Activated T-helper 2 cell treated with anti-CD3 and anti-CD28 coated beads, Interferon-gamma antibody, Interleukin-2, Interleukin-4, amounts not matched to agents 10 μg/mL and 5 μg/mL and 100 μg/mL, durations not matched to agents 14 hours and 24 hours and 36 hours (primary cell): Measurements from ENCODE around the gene TNS3. TPM values are rescaled to one million over a fixed set of nuclear protein-coding genes. Genes with fewer than 3 reads are reported as not detected.

ENCODE experiments used
- DNase-seq: peaks from one replicate; pipeline ENCODE4 v3.0.0; 2021; ENCODE audit warnings: low spot score
- H3K27ac Mint-ChIP-seq: one replicate; pipeline ENCODE4 v1.8.0; 2021; ENCODE audit warnings: mixed read lengths
- H3K27me3 Mint-ChIP-seq: one replicate; pipeline ENCODE4 v1.8.0; 2021; ENCODE audit warnings: low read depth, mixed read lengths
- H3K36me3 Mint-ChIP-seq: one replicate; pipeline ENCODE4 v1.8.0; 2021; ENCODE audit warnings: low read depth, mixed read lengths
- H3K4me1 Mint-ChIP-seq: one replicate; pipeline ENCODE4 v1.8.0; 2021; ENCODE audit warnings: low read depth, mixed read lengths
- H3K4me3 Mint-ChIP-seq: one replicate; pipeline ENCODE4 v1.8.0; 2021; ENCODE audit warnings: low read depth, mild to moderate bottlenecking, moderate library complexity, mixed read lengths
- H3K9me3 Mint-ChIP-seq: one replicate; pipeline ENCODE4 v1.8.0; 2021; ENCODE audit warnings: mixed read lengths
- intact Hi-C: fragments of 100-400 bp; cut with micrococcal nuclease; formaldehyde crosslinking; loops from one replicate; pipeline ENCODE4 v1.15.1; 2023
- total RNA-seq: library from RNA; stranded (reverse); gene quantifications from 2 replicates; pipeline ENCODE4 v1.2.3, GENCODE V29; 2022

Gene TNS3
- total RNA-seq, 1 donor from 2014 or later, result 5.3 TPM

DNA sequence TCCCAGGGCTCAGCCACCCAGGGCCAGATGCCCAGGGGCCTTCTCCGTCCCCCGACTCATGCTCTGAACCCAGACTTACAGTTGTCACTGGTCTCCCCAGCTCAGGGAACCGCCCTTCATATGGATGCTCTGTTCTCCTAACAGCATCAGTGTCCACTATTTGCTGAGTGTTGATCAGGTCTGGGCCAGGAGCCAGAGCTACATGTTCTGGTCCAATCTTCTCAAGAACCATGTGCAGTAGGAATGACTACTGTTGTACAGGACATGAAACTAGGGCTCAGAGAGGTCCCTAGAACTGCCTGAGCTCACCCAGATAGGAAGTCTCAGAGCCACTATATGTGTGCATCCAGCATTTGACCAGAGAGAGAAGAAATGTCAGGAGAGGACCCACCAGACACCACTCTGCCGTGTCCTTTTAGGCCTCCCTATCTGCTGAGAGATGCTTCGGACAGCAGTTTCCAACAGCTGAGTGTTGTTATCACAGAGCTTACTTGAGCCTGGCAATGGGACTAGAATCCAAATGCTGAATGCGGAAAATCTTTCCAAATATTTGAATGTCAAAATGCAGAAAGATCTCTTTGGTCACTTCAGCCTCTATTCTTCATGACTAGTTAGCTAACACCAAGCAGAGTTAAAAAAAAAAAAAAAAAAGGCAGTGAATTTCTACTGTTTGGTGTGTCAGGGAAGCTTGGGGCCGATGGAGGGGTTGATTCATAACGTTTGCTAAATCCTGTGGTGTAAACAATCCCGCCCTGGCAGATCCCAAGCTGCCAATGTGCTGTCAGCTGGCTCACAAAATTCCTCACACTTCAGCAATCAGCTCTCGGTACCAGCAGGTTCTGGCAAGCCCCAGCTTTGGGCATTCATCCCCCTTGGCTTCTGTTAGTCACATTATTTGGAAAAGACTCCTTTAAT lies 246.1 kb downstream of the TNS3 start:
- Mint-ChIP-seq H3K27ac (no peak overlapping the region), H3K9me3 (no peaks in the 10 kb centered on the region), H3K36me3 (no peaks in the 10 kb centered on the region), H3K4me1 (no peaks in the 10 kb centered on the region), H3K4me3 (no peak overlapping the region), H3K27me3 (no peaks in the 10 kb centered on the region)
- no peak for DNase-seq
- intact Hi-C loops, result loop anchor here (10.0 kb wide), 1 partner anchor 71 kb away; no protein-coding TSS in a partner anchor

DNA sequence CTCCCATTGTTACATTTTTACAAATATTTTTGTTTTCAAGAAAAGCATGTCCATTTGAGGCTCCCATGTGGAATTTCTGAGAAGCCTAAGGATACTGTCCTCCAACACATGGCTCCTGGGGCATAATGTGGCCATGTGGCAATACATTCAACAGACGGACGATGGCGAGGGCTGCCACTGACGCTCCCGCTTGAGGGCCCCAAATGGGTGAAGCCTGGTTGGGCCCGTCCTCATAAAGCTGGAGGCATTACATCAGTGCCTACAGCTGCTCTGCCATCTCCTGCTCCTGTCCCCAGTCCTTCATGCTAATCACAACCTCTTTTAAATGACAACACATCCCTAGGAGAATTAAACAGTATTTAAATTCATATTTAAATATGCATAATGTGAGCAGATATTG lies 246.8 kb downstream of the TNS3 start:
- intact Hi-C loops, result loop anchor here (10.0 kb wide), 1 partner anchor 70 kb away; no protein-coding TSS in a partner anchor
- Mint-ChIP-seq H3K27ac (no peak overlapping the region), H3K4me3 (no peak overlapping the region), H3K4me1 (no peaks in the 10 kb centered on the region), H3K36me3 (no peaks in the 10 kb centered on the region), H3K9me3 (no peaks in the 10 kb centered on the region), H3K27me3 (no peaks in the 10 kb centered on the region)
- DNase-seq, result no peak

DNA sequence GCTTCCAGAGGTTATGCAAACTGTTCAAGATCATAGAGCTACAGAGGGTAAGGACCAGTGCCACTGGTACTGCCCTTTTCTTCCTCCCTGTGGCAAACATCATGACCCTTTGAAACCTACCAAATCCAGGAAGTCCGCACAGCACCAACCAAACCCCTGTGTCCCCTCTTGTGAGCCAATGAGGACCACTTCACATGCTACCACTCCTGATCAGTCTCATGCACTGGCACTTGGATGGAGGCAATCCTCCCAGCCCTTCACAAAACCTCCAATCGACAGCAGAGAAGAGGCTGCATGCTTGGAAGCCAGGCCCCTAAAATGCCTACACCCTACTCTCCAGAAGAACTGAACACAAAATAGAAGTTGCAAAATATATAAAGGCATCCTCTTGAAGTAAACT lies 248.0 kb downstream of the TNS3 start:
- H3K4me3 Mint-ChIP-seq, result no peak overlapping the region
- DNase-seq, result no peak
- H3K27ac Mint-ChIP-seq, result no peak overlapping the region
- H3K36me3 Mint-ChIP-seq, result no peaks in the 10 kb centered on the region
- no peaks in the 10 kb centered on the region for H3K9me3 Mint-ChIP-seq
- H3K4me1 Mint-ChIP-seq, result no peaks in the 10 kb centered on the region
- no peaks in the 10 kb centered on the region for H3K27me3 Mint-ChIP-seq
- intact Hi-C loops, result loop anchor here (10.0 kb wide), 1 partner anchor 69 kb away; no protein-coding TSS in a partner anchor

DNA sequence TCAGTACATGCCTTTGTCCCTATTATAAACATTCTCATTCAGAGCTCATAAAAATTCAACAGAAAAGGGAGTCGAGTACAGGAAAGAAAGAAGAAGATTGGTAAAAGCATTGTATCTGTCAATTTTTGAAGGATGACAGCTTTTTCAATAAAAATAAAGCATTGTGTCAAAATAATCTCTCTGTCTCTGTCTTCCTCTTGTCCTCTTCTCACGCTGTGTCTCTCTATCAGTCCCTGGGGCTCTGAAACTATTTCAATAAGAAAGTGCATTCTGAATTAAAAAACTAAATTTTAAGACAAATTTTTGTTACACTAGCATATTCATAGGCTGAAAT lies 248.4 kb downstream of the TNS3 start:
- Mint-ChIP-seq H3K27ac (no peak overlapping the region), H3K27me3 (no peaks in the 10 kb centered on the region), H3K9me3 (no peaks in the 10 kb centered on the region), H3K4me3 (no peak overlapping the region), H3K36me3 (no peaks in the 10 kb centered on the region), H3K4me1 (no peaks in the 10 kb centered on the region)
- no peak for DNase-seq
- intact Hi-C loops, result loop anchor here (10.0 kb wide), 1 partner anchor 69 kb away; no protein-coding TSS in a partner anchor

DNA sequence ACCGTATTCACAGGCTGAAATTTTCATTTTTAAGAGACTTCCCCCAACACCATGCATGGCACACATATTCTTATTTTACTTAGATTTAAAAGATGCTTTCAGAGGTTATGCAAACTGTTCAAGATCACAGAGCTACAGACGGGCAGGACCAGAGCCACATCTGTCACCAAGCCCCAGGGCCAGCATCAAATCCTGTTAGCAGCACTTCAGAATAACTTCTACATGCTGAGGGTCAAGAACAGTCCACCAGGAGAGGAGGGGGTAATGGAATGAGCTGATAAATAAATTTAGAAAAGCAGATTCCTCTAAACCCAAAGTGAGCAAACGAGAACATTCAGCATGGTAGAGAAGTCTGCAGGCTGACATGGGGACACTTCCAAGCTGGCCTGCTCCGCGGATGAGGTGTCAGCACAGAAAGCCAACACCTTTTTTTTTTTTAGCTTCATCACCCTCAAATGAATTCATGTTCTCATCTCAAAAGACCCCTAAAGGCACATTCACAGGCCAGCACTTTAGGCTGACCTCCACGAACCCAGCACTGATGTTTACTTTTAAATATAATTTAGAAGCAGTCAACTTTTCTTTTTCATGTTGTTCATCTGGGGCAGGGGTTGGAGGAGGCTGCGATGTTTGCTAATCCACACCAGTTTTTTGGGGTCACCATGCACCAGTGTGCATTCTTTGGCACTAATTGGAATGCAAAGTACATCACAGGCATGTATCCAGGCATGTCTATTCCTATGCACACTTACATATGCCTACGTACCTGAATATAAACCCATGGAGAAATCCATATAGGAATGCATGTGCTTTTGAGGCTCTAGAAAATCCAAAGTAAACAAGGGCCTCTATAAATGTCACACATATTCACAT lies 249.0 kb downstream of the TNS3 start:
- no peak overlapping the region for H3K4me3 Mint-ChIP-seq
- no peaks in the 10 kb centered on the region for H3K9me3 Mint-ChIP-seq
- DNase-seq, result no peak
- no peak overlapping the region for H3K27ac Mint-ChIP-seq
- H3K4me1 Mint-ChIP-seq, result peaks cover 2% of the 10 kb centered on the region
- intact Hi-C loops, result loop anchor here (10.0 kb wide), 1 partner anchor 68 kb away; no protein-coding TSS in a partner anchor
- no peaks in the 10 kb centered on the region for H3K27me3 Mint-ChIP-seq
- no peaks in the 10 kb centered on the region for H3K36me3 Mint-ChIP-seq

DNA sequence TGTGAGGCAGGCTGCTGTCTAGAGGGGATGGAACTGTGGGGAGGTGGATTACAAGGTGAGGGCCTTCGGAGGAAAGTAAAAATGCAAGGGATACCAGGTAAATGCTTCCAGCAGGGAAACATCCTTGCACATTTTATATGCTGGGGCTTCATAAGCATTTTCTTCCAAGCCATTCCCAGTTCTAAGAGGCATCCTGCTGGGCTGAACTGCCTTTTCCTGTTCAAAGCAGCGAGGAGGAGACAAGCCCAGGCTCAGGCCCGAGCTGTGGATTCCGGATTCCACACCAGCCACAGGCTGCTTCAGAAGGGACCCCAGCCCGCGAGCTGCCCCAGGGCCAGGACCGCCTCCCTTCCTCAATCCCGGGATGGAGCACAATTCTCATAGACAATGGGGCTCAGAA lies 249.7 kb downstream of the TNS3 start:
- no peak overlapping the region for H3K27ac Mint-ChIP-seq
- intact Hi-C loops, result loop anchor here (10.0 kb wide), 1 partner anchor 67 kb away; no protein-coding TSS in a partner anchor
- no peak for DNase-seq

DNA sequence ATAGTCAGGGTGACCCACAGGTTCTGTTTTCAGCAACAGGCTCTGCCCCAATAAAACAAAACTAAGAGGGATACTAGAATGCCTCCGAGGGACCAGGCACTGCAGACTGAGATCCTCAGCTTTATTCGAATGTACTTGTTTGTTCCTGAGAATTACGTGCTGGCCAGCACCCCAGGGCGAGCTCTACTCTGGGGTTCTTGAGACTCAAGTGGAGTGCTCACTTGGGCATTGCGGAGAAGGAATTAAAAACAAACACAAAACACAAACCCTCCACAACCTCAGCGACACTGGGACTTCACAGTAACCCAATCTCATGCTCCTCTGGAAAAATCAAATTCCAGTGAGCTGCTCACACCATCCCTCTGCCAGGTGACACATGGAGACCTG lies 250.7 kb downstream of the TNS3 start:
- DNase-seq, result no peak
- Mint-ChIP-seq H3K36me3 (no peaks in the 10 kb centered on the region), H3K27ac (no peak overlapping the region), H3K4me1 (peaks cover 2% of the 10 kb centered on the region), H3K27me3 (no peaks in the 10 kb centered on the region), H3K4me3 (no peak overlapping the region), H3K9me3 (no peaks in the 10 kb centered on the region)
- intact Hi-C loops, result loop anchor here (10.0 kb wide), 1 partner anchor 66 kb away; no protein-coding TSS in a partner anchor

More for the DNA sequence above, 249.7 kb downstream of the TNS3 start:
- H3K4me3 Mint-ChIP-seq, result no peak overlapping the region
- peaks cover 2% of the 10 kb centered on the region for H3K4me1 Mint-ChIP-seq
- H3K27me3 Mint-ChIP-seq, result no peaks in the 10 kb centered on the region
- H3K9me3 Mint-ChIP-seq, result no peaks in the 10 kb centered on the region
- no peaks in the 10 kb centered on the region for H3K36me3 Mint-ChIP-seq

DNA sequence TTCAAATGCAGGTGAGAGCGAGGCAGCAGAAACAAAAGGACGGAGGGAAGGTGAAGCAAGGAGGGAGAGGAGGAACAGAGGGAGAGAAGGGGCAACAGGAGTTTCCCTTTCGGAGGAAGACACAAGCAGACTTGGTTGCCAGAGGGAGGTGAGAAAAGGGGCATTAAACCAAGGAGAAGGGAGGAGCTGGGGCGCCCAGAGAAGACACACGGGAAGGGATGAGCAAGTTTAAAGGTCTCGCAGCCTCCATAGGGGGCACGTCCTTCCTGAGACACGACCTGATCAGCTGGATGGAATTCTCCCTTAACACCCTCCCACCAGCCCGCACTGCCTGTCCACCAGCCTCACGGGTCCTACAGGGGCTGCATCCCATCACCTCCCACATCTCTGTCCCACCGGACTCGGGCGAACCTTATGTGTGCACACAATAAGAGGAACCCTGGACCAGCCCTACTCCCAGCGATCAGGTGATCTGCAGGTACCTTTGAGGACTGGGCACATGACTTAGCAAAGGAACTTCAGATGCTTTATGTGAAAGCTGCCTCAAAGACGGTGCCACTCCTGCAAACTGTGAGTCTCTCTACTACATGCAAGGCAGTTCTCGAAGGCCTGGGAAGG lies 251.2 kb downstream of the TNS3 start:
- Mint-ChIP-seq H3K4me3 (no peak overlapping the region), H3K9me3 (no peaks in the 10 kb centered on the region), H3K36me3 (no peaks in the 10 kb centered on the region), H3K27me3 (no peaks in the 10 kb centered on the region), H3K27ac (no peak overlapping the region), H3K4me1 (peaks cover 2% of the 10 kb centered on the region)
- no peak for DNase-seq
- intact Hi-C loops, result loop anchor here (10.0 kb wide), 1 partner anchor 66 kb away; no protein-coding TSS in a partner anchor

DNA sequence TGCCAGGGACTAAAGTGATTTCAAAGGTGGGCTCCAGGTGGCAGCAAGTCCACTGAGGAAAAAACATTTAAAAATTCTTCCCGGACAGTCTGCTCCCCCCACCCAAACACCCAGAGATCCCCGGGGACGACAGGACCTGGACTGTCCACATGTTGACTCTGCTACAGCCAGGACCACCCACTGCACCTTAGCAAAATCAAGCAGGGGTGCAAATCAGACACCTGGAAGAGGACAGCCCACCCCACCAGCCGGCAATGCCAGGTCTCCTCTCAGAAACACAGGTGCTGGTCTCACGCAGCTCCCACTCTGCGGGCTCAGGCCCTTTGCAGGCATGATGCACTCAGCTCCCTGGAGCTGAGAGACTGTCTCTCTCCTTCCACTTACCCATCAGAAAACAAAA lies 251.9 kb downstream of the TNS3 start:
- H3K9me3 Mint-ChIP-seq, result no peaks in the 10 kb centered on the region
- no peak overlapping the region for H3K4me3 Mint-ChIP-seq
- H3K27me3 Mint-ChIP-seq, result no peaks in the 10 kb centered on the region
- H3K4me1 Mint-ChIP-seq, result peaks cover 2% of the 10 kb centered on the region
- H3K36me3 Mint-ChIP-seq, result no peaks in the 10 kb centered on the region
- no peak for DNase-seq
- intact Hi-C loops, result loop anchor here (10.0 kb wide), 1 partner anchor 65 kb away; no protein-coding TSS in a partner anchor
- H3K27ac Mint-ChIP-seq, result no peak overlapping the region

DNA sequence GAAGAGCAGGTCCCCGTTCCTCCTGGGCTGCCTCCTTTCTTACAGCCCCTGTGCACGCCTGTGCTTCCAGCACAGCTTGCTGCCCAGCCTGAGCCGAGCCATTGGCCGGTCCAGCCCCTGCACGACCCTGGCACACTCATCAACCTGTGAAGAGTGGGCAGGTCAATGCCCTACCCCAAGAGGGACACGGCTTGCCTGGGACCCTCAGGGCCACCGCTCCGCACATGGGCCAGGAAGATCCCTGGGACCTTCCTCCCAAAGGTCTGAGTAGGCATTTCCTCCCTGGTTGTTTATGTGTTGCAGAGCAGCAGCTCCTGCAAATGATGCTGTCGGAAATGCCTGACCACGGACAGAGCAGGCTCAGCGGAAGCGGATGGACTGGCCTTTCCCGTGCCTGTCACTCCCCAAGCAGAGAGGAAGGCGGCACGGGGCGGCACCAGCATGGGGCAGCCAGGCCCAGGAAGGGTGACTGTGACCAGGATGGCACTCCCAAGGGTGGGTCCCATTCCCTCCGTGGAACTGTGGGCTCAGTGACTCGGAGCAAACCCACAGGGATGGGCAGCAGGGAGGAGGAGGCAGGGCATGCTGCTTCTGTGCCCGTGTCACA lies 252.5 kb downstream of the TNS3 start:
- Mint-ChIP-seq H3K27ac (no peak overlapping the region), H3K36me3 (no peaks in the 10 kb centered on the region), H3K9me3 (no peaks in the 10 kb centered on the region), H3K27me3 (no peaks in the 10 kb centered on the region), H3K4me3 (no peak overlapping the region), H3K4me1 (peaks cover 2% of the 10 kb centered on the region)
- intact Hi-C loops, result loop anchor here (5.0 kb wide), 2 partner anchors 33 to 37 kb away; no protein-coding TSS in a partner anchor
- DNase-seq, result no peak

DNA sequence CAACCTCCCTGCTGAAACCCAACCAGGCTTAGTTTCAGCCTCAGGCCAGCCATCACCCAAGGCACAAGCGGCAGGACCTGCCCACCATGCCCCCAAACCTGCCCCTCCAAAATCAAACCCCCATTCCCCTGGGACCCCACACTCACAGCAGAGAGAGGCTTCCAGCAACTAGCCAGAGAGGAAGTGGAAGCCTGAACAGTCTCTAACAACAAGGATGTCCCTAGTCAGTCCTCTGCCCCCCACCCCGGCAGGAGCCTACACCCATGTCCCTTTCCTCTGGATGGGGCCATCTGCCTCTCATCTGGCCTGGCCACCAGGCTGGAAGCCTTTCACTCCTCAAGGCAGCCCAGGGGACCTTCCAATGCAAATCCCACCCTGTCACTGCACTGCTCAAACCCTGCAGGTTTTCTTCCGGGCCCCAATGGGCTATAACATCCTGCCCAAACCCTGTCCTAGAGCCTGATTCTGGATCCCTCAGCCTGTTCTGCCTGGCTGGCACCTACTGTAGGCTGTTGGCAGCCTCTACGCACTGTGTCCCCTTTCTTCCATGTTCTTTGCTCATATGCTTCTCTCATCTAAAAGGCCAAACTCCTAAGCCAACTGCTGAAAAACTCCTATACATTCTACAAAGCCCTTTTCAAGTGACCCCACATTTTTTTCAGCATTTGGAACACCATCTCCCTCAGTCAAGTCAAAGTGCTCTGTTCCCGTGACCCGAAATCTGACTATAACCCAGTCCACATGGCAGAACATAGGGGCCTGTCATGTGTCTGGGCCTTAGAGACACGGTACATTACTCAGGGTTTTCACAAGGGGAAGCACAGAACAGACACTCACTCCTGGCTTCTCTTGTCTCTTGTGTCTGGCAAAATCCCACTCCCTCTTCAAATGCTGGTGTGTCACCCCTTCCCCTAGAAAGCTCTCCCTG lies 253.3 kb downstream of the TNS3 start:
- Mint-ChIP-seq H3K27ac (no peak overlapping the region), H3K4me3 (no peak overlapping the region), H3K36me3 (no peaks in the 10 kb centered on the region), H3K27me3 (no peaks in the 10 kb centered on the region), H3K9me3 (no peaks in the 10 kb centered on the region), H3K4me1 (peaks cover 2% of the 10 kb centered on the region)
- no peak for DNase-seq
- intact Hi-C loops, result loop anchor here (5.0 kb wide), 2 partner anchors 34 to 36 kb away; no protein-coding TSS in a partner anchor
